ENCODE data around the gene GPR25.

- TF ChIP-seq CTCF (conservative IDR thresholded peaks at IDR 0.05 in 1 of 2, IDR thresholded peaks at IDR 0.05 in 1 of 2; ENCODE audit: extremely low read depth in 1 of 2, insufficient read depth in 1 of 2, low read depth in 1 of 2, low read length in 2 of 2) (no peak), EZH2 (IDR thresholded peaks at IDR 0.05; ENCODE audit: borderline replicate concordance, low read length) (no peak)
Observed at GRCh38 chr1:200834383-200834782, 38.4 kb upstream of the GPR25 start.

Data from mammary epithelial cell (primary cell).